B cell (primary cell): ENCODE data around the gene MEGF11.

Experiments
- CTCF ChIP-seq: fragments of 200-600 bp; IDR thresholded peaks from one replicate; pipeline ENCODE4 v1.8.0; 2022; ENCODE audit warnings: antibody characterized with exemption, mild to moderate bottlenecking
- EZH2 ChIP-seq: IDR thresholded peaks from 2 replicates; pipeline ENCODE4 v1.6.1; 2012; ENCODE audit warnings: borderline replicate concordance, low read depth, mild to moderate bottlenecking, moderate library complexity, low read length; ENCODE audit not compliant: insufficient read depth, poor library complexity, severe bottlenecking

- no peak for TF ChIP-seq EZH2
- TF ChIP-seq CTCF: no peak
Observed at GRCh38 chr15:66089509-66089908, 164.0 kb downstream of the MEGF11 start.
